Activated B cell treated with CpG ODN at 0.5 μM for 24 hours (primary cell): ENCODE results near the gene CCNB1IP1. TPM values are rescaled to one million over a fixed set of nuclear protein-coding genes. Genes with fewer than 3 reads are reported as not detected.

Source experiments
- ATAC-seq: fragments of 200-7000 bp; cut with Tn5 transposase; one replicate; pipeline ENCODE4 v1.10.0; 2021; ENCODE audit warnings: low read depth, mild to moderate bottlenecking, moderate library complexity
- CTCF ChIA-PET: fragments of 350-600 bp; sonication (Branson Sonifier 250); formaldehyde crosslinking; loops from one replicate; lab custom pipeline; 2021; ENCODE audit warnings: antibody characterized with exemption; lab: Charles Lee
- POLR2A ChIA-PET: fragments of 350-600 bp; sonication (Branson Sonifier 250); formaldehyde crosslinking; loops from one replicate; lab custom pipeline; 2021; ENCODE audit warnings: antibody characterized with exemption; lab: Charles Lee
- DNase-seq: peaks from one replicate; pipeline ENCODE4 v3.0.0; 2022
- H3K27ac Mint-ChIP-seq: one replicate; pipeline ENCODE4 v1.8.0; 2020; ENCODE audit warnings: mixed read lengths
- H3K27me3 Mint-ChIP-seq: one replicate; pipeline ENCODE4 v1.8.0; 2021; ENCODE audit warnings: mixed read lengths
- H3K36me3 Mint-ChIP-seq: one replicate; pipeline ENCODE4 v1.8.0; 2021; ENCODE audit warnings: low read depth, mixed read lengths
- H3K4me1 Mint-ChIP-seq: one replicate; pipeline ENCODE4 v1.8.0; 2021; ENCODE audit warnings: mixed read lengths
- H3K4me3 Mint-ChIP-seq: one replicate; pipeline ENCODE4 v1.8.0; 2020; ENCODE audit warnings: mild to moderate bottlenecking, mixed read lengths
- H3K9me3 Mint-ChIP-seq: one replicate; pipeline ENCODE4 v1.8.0; 2020; ENCODE audit warnings: mixed read lengths
- CTCF ChIP-seq: fragments of 200-600 bp; IDR thresholded peaks from one replicate; pipeline ENCODE4 v1.8.0; 2022; ENCODE audit warnings: antibody characterized with exemption, mild to moderate bottlenecking
- intact Hi-C: fragments of 100-400 bp; cut with micrococcal nuclease; formaldehyde crosslinking; loops from one replicate; pipeline ENCODE4 v1.15.1; 2024
- total RNA-seq: library from RNA; stranded (reverse); gene quantifications from 2 replicates; pipeline ENCODE4 v1.2.3, GENCODE V29; 2022

CCNB1IP1 gene, protein sequence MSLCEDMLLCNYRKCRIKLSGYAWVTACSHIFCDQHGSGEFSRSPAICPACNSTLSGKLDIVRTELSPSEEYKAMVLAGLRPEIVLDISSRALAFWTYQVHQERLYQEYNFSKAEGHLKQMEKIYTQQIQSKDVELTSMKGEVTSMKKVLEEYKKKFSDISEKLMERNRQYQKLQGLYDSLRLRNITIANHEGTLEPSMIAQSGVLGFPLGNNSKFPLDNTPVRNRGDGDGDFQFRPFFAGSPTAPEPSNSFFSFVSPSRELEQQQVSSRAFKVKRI
- total RNA-seq: 34.0 and 35.3 TPM in 2 replicates

GRCh38 chr14:20332788-20333493 lies at the start of gene CCNB1IP1:
TSS of gene CCNB1IP1 (minus strand) at chr14:20333279. CDS start at chr14:20316523, 16,756 bp downstream.
- CTCF ChIA-PET: interaction anchor here (1.2 to 2.3 kb wide), 4 partner anchors 10 to 277 kb away, joined by 4 to 13 read pairs (median 6); partner anchors contain the start of gene PARP2
- intact Hi-C loops: loop anchor here (1.0 to 10.0 kb wide), 7 partner anchors 10 to 642 kb away; partner anchors contain the start of genes PARP2, PIP4P1 and TEP1

GRCh38 chr14:20382526-20382925 lies 49.4 kb upstream of the CCNB1IP1 start:
- Mint-ChIP-seq H3K4me3 (no peak overlapping the region), H3K27ac (no peak overlapping the region), H3K4me1 (peaks cover 1% of the 10 kb centered on the region), H3K36me3 (peaks cover 94% of the 10 kb centered on the region), H3K9me3 (no peaks in the 10 kb centered on the region), H3K27me3 (no peaks in the 10 kb centered on the region)
- intact Hi-C loops: no loop called here
- no peak for ATAC-seq
- POLR2A ChIA-PET: no interaction called here
- CTCF ChIA-PET: no interaction called here
- no peak for TF ChIP-seq CTCF
- DNase-seq: no peak

More at GRCh38 chr14:20332788-20333493, at the start of gene CCNB1IP1:
- no peak for TF ChIP-seq CTCF
- H3K4me1 Mint-ChIP-seq: peaks cover 29% of the 10 kb centered on the region
- H3K36me3 Mint-ChIP-seq: peaks cover 12% of the 10 kb centered on the region
- no peaks in the 10 kb centered on the region for H3K9me3 Mint-ChIP-seq
- POLR2A ChIA-PET: interaction anchor here (0.8 to 2.8 kb wide), 6 partner anchors 10 to 351 kb away, joined by 3 to 42 read pairs (median 3); partner anchors contain the start of genes PARP2, PIP4P1 and TTC5
- DNase-seq (no peak), ATAC-seq (peak; percentile 97)
- peak within 1 kb of the TSS; percentile 89 for H3K27ac Mint-ChIP-seq
- H3K4me3 Mint-ChIP-seq: peak within 1 kb of the TSS; percentile 99
- H3K27me3 Mint-ChIP-seq: no peaks in the 10 kb centered on the region

GRCh38 chr14:20381341-20381740 lies 48.3 kb upstream of the CCNB1IP1 start:
- CTCF ChIA-PET: no interaction called here
- Mint-ChIP-seq H3K36me3 (peaks cover 95% of the 10 kb centered on the region), H3K9me3 (no peaks in the 10 kb centered on the region), H3K27ac (no peak overlapping the region), H3K4me3 (no peak overlapping the region), H3K27me3 (no peaks in the 10 kb centered on the region), H3K4me1 (no peaks in the 10 kb centered on the region)
- intact Hi-C loops: no loop called here
- no peak for DNase-seq
- POLR2A ChIA-PET: no interaction called here
- ATAC-seq: no peak
- no peak for TF ChIP-seq CTCF

- H3K27me3 Mint-ChIP-seq: no peaks in the 10 kb centered on the region
- TF ChIP-seq CTCF: no peak
- intact Hi-C loops: no loop called here
- H3K4me3 Mint-ChIP-seq: no peak overlapping the region
- DNase-seq: no peak
- ChIA-PET CTCF (no interaction called here), POLR2A (interaction anchor here (0.8 kb wide), 1 partner anchor 38 kb away, joined by 3 read pairs; the partner anchor contains the start of gene PARP2)
- no peak for ATAC-seq
- H3K4me1 Mint-ChIP-seq: no peaks in the 10 kb centered on the region
- H3K36me3 Mint-ChIP-seq: peaks cover 95% of the 10 kb centered on the region
- H3K27ac Mint-ChIP-seq: no peak overlapping the region
- H3K9me3 Mint-ChIP-seq: no peaks in the 10 kb centered on the region
Observed at GRCh38 chr14:20380681-20381080, 47.6 kb upstream of the CCNB1IP1 start.

- Mint-ChIP-seq H3K4me1 (no peaks in the 10 kb centered on the region), H3K4me3 (no peak overlapping the region), H3K36me3 (peaks cover 94% of the 10 kb centered on the region), H3K27ac (no peak overlapping the region), H3K9me3 (no peaks in the 10 kb centered on the region), H3K27me3 (no peaks in the 10 kb centered on the region)
- ChIA-PET CTCF (no interaction called here), POLR2A (interaction anchor here (0.8 kb wide), 1 partner anchor 37 kb away, joined by 3 read pairs; the partner anchor contains the start of gene PARP2)
- no peak for DNase-seq
- no peak for ATAC-seq
- no peak for TF ChIP-seq CTCF
- intact Hi-C loops: no loop called here
Observed at GRCh38 chr14:20379743-20380142, 46.7 kb upstream of the CCNB1IP1 start.
